HAP-1 (cell line): ENCODE measurements around the gene KIAA1614.

Source experiments
- DNase-seq, 2 experiments: peaks; one replicate each; pipeline ENCODE4 v3.0.0-alpha.2; 2016 to 2020; ENCODE audit warnings: low spot score in 2 of 2
- H3K27me3 ChIP-seq: fragments of 250-450 bp; sonication (Bioruptor Pico); 2 replicates; pipeline ENCODE4 v1.5.1; 2020; ENCODE audit warnings: low read depth, mild to moderate bottlenecking, moderate library complexity
- H3K36me3 ChIP-seq: fragments of 250-450 bp; sonication (Bioruptor Pico); replicated peaks from 2 replicates; pipeline ENCODE4 v1.5.1; 2020; ENCODE audit warnings: mild to moderate bottlenecking
- H3K4me1 ChIP-seq: fragments of 250-450 bp; sonication (Bioruptor Pico); 2 replicates; pipeline ENCODE4 v1.5.1; 2020; ENCODE audit warnings: mild to moderate bottlenecking
- H3K4me3 ChIP-seq: fragments of 250-450 bp; sonication (Bioruptor Pico); 2 replicates; pipeline ENCODE4 v1.5.1; 2020; ENCODE audit warnings: mild to moderate bottlenecking, moderate library complexity
- H3K9me3 ChIP-seq: fragments of 250-450 bp; sonication (Bioruptor Pico); 2 replicates; pipeline ENCODE4 v1.5.1; 2020; ENCODE audit warnings: mild to moderate bottlenecking, moderate library complexity
- in situ Hi-C: fragments of 300-500 bp; cut with MboI; formaldehyde crosslinking; loops from 3 replicates; pipeline ENCODE4 v1.14.3; 2020; ENCODE audit warnings: low sequenced_read_pairs, inconsistent platforms, mixed read lengths

KIAA1614 gene

DNA sequence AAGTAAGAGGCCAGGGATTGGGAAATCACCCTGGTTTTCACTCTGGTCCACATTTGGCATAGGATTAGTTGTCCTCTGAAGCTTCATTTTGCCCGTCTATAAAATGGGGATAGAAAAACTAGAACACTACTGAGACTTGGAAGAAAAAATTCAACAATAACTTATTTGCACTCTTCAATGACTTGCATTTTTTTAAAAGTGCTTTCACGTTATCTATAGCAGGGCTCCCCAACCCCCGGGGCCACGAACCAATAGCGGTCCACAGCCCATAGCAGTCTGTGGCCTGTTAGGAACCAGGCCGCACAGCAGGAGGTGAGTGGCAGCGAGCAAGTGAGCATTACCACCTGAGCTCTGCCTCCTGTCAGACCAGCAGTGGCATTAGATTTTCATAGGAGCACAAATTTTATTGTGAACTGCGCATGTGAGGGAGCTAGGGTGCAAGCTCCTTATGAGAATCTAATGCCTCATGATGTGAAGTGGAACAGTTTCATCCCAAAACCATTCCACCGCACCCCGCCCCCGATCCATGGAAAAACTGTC lies 2.8 kb downstream of the KIAA1614 start:
- in situ Hi-C loops = no loop called here
- H3K36me3 ChIP-seq = no peaks in the 10 kb centered on the region
- H3K9me3 ChIP-seq = no peaks in the 10 kb centered on the region
- H3K27me3 ChIP-seq = no peaks in the 10 kb centered on the region
- DNase-seq = no peak
- peaks cover 18% of the 10 kb centered on the region for H3K4me1 ChIP-seq
- H3K4me3 ChIP-seq = no peak overlapping the region

DNA sequence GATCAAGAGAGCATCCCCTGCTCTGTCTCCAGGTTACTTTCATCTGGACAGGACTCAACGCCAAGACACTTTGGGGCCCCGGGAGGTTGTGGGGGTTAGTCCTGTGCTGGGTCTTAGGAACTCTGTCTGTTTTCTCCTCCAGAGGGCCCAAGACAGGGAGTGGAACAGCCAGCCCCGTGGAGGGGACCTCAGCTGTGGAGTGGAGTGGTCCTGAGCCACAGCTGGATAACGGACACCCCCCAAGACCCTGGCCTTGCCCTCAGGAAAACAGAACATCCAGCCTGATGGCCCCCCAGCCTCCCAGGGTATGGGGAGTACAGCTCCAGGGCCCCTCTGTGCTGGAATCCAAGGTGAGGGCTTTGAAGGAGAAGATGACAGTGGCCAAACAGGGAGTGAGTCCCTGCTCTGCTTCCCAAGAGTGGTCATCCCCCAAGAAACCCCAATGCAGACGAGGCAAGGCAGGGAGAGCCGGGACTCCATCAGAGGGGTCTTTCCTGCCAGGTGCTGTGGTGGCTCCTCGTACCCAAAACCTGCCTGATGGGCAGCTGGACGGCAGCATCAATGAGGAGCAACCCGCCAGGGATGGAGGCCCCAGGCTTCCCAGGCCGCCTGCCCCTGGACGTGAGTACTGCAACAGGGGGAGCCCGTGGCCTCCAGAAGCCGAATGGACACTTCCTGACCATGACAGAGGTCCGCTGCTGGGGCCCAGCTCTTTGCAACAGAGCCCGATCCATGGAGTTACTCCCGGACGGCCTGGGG lies 3.5 kb downstream of the KIAA1614 start:
- H3K4me3 ChIP-seq = no peak overlapping the region
- in situ Hi-C loops = no loop called here
- H3K36me3 ChIP-seq = no peaks in the 10 kb centered on the region
- H3K4me1 ChIP-seq = peaks cover 18% of the 10 kb centered on the region
- DNase-seq = no peak
- H3K9me3 ChIP-seq = no peaks in the 10 kb centered on the region
- H3K27me3 ChIP-seq = no peaks in the 10 kb centered on the region

DNA sequence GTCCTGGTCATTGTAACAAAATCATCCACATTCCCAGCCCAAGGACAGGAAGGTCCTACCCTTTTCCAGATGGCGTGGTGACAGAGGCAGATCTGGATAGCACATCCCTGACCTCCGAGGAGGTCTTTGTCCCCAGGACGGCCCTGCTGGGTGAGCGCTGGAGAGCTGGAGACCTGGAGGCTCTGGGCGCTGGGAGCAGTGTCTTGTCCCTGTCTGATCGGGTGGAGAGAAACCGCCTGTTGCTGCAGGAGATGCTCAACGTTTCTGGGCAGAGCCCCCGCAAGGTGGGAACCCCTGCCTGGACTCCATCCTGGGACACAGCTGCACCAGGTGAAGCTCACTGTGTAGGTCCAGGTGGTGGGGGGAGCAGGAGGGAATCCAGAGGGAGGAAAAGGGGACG lies 4.1 kb downstream of the KIAA1614 start:
- in situ Hi-C loops = no loop called here
- DNase-seq = no peak
- H3K9me3 ChIP-seq = no peaks in the 10 kb centered on the region
- H3K27me3 ChIP-seq = no peaks in the 10 kb centered on the region
- H3K4me3 ChIP-seq = no peak overlapping the region
- H3K4me1 ChIP-seq = peaks cover 15% of the 10 kb centered on the region
- no peaks in the 10 kb centered on the region for H3K36me3 ChIP-seq

DNA sequence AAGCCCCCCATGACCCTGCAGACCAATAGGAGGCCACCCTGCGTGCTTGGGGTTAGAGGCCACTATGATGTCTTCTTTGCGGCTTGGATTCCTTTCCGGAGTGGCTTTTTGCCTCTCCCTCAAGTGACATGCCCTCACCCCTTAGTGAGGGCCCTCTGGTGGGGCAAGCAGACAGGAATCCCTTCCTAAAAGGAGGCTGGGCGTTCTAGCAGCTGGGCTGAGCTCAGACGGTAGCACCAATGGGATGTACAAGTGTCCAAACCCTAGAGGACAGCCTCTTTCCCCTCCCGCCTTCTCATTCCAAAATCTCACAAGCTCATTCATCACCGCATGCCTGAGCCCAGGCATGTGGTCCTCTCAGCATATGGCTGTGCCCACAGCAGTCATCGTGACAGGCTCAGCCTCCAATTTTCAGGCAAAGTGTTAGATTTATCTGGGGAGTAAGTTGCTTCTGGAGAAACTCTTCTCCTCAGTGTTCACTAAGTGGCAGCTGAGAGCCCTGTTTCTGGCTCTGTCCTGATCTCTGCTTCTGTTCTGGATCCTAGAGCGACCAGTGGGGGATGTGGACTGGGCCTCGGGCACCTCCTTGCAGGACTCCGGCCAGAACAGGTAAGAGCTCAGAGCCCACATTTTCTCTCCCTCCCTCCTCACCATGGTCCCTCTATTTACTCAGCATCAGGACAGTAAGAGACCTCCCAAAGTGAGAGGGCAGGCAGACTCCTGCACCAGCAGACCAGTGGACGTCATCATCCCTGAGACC lies 4.8 kb downstream of the KIAA1614 start:
- no peaks in the 10 kb centered on the region for H3K36me3 ChIP-seq
- H3K4me3 ChIP-seq = no peak overlapping the region
- H3K27me3 ChIP-seq = no peaks in the 10 kb centered on the region
- H3K4me1 ChIP-seq = peaks cover 8% of the 10 kb centered on the region
- DNase-seq = peak; percentile 63 to 66
- H3K9me3 ChIP-seq = no peaks in the 10 kb centered on the region
- in situ Hi-C loops = no loop called here

DNA sequence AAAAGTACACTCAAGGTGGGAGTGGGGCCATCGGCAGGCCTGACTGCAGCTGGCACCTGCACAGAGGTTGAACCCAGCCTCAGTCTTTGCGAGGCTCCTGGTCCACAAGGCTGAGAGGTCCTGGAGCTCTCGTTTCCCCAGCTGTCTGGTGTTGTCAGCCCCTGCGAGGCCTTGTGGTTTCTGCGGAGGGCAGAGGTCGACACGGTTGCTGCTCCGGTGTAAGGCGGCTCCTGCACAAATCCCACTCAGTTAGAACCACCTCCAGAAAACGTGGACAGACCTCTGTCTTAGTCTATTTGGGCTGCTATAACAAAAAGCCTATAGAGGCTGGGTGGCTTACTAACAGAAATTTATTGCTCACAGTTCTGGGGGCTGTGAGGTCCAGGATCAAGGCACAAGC lies 5.8 kb downstream of the KIAA1614 start:
- in situ Hi-C loops = no loop called here
- no peak overlapping the region for H3K4me3 ChIP-seq

DNA sequence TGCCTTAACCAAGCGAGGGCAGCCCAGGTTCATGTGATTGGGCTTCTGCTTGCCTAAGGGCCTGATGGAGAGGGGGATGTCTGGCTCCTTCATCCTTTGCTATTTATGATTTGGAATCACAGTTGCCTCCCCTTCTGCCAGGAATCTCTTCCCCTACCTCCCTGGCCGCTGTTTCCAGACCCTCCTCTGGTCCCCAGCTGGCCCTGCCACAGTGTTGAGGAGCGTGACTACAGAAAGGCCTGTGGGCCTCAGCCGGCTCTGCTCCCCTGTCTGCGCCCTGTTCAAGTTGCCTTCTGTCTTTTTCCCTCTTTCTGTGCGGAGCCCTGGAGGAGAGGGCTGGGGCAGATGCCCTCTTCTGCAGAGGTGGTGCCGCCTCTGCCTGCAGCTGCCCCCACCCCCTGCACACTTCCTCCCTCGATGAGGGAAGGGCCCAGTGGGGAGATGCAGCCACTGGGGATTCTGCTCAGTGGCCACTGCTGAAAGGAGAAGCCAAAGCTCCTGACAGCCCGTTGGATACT lies 6.5 kb downstream of the KIAA1614 start:
- Histone ChIP-seq H3K36me3 (no peaks in the 10 kb centered on the region), H3K4me3 (no peak overlapping the region), H3K27me3 (no peaks in the 10 kb centered on the region), H3K9me3 (no peaks in the 10 kb centered on the region), H3K4me1 (peaks cover 14% of the 10 kb centered on the region)
- no peak for DNase-seq
- in situ Hi-C loops = no loop called here

More for the DNA sequence above, 5.8 kb downstream of the KIAA1614 start:
- Histone ChIP-seq H3K27me3 (no peaks in the 10 kb centered on the region), H3K9me3 (no peaks in the 10 kb centered on the region), H3K36me3 (no peaks in the 10 kb centered on the region), H3K4me1 (peaks cover 12% of the 10 kb centered on the region)
- no peak for DNase-seq

DNA sequence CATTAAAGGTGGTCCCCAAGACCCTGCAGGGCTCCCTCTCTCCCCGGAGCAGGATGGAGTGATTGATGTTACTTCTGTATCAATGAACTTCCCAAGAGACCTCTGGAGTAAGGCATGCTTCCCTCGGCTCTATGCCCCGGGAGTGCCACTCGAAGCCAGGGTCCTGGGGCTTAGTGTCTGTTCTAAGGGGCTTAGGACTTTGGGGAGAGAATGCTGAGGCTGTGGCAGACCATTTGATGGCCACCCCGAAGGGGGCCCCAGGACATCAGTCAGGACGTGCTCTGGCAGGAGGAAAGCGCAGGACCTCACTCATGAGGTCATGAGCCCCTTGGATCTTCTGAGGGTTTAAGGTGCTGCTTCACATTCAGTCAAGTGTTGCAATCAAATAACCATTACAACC lies 7.5 kb downstream of the KIAA1614 start:
- Histone ChIP-seq H3K9me3 (no peaks in the 10 kb centered on the region), H3K4me1 (peaks cover 18% of the 10 kb centered on the region), H3K36me3 (no peaks in the 10 kb centered on the region), H3K4me3 (no peak overlapping the region), H3K27me3 (no peaks in the 10 kb centered on the region)
- in situ Hi-C loops = no loop called here
- DNase-seq = no peak

DNA sequence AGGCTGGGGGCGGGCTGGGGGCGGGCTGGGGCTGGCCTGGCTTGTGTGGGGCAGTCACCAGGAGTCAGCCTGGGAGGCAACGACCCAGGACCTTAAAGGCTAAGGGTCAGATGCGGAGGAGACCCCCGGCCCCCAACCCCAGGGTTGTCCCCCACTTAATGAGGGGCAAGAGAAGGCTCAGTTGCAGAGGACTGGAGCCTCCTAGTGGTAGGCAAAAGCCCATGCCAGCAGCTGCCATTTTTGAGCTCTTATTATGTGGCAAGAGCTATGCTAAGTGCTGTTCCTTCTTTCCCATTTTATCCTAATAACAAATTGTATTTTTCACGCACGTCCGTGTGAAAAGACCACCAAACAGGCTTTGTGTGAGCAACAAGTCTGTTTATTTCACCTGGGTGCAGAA lies 8.0 kb downstream of the KIAA1614 start:
- in situ Hi-C loops = no loop called here
- DNase-seq = no peak
- Histone ChIP-seq H3K9me3 (no peaks in the 10 kb centered on the region), H3K36me3 (no peaks in the 10 kb centered on the region), H3K4me1 (peaks cover 23% of the 10 kb centered on the region), H3K4me3 (no peak overlapping the region), H3K27me3 (no peaks in the 10 kb centered on the region)

DNA sequence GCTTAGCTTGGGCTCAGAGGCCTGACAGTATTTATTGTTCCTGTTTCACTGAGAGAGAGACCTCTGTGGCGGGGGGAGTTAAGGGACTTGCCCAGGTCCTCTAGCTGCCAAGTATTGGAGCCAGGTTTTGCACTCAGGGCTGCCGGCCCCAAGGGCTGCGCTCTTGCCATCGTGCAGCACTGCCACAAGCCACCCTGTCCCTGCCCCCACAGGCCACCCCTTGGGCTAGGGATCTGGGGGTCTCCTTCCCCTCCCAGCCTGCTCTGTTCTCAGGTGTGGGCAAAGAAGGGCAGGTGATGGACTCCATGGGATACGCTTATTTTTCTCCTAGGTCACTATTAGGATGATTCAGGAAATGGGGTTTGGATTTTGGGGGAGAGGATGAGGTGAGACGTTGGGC lies 8.7 kb downstream of the KIAA1614 start:
- no peaks in the 10 kb centered on the region for H3K27me3 ChIP-seq
- peaks cover 24% of the 10 kb centered on the region for H3K4me1 ChIP-seq
- no peaks in the 10 kb centered on the region for H3K36me3 ChIP-seq
- no peak for DNase-seq
- H3K4me3 ChIP-seq = no peak overlapping the region
- in situ Hi-C loops = no loop called here
- no peaks in the 10 kb centered on the region for H3K9me3 ChIP-seq

DNA sequence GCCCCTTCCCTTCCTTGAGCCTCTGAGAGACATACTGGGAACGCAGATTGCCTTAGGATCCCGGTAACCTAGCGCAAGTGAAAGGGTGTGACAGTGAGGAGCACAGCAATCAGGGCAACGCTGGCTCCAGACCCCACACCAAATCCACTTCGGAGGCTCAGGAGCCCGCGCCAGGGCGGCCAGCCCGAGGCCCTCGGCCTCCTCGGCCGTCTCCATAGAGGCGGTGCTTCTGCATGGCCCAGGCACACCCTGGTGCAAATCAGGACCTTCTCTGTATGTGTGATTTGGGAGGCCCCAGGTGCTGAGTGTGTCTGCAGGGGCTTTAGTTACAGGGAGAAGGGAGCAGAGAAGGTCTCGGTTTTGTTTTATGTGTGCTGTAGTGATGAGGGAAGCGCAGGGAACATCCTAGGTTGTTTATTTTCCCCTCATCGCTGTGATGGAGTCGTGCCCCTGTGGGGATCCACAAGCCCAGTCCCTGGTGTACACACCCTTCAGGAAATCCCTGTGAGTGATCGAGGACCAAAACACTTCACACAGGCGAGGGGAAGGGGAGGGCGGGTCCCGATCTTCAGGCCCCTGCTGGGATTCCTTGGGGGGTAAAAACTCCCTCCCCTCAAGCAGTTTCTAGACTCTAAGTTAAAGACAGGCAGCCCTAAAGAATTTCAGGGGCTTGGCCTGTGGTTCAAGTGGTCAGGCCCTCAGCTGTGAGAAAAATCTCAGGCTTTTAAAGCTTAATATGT lies 9.4 kb downstream of the KIAA1614 start:
- no peaks in the 10 kb centered on the region for H3K27me3 ChIP-seq
- in situ Hi-C loops = no loop called here
- peaks cover 24% of the 10 kb centered on the region for H3K4me1 ChIP-seq
- no peak for DNase-seq
- no peaks in the 10 kb centered on the region for H3K36me3 ChIP-seq
- no peaks in the 10 kb centered on the region for H3K9me3 ChIP-seq
- no peak overlapping the region for H3K4me3 ChIP-seq

DNA sequence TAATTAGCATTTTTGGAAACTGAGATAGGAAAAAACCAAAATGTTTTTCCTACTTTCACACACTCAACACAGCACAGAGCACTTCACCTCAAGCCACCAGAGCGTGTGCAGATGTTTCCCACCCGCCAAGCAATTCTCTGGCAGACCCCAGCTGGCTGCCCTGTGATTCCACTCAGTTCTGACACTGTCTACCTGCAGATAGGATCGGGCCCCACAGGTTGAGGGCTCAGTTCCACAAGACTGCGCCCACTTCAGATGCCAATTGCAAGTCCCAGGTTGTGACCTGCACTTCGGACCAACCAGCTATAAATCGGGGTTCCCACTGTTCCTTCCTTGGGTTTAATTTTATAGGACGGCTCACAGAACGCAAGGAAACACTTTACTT lies 9.9 kb downstream of the KIAA1614 start:
- Histone ChIP-seq H3K27me3 (no peaks in the 10 kb centered on the region), H3K9me3 (no peaks in the 10 kb centered on the region), H3K4me3 (no peak overlapping the region), H3K4me1 (peaks cover 24% of the 10 kb centered on the region), H3K36me3 (no peaks in the 10 kb centered on the region)
- DNase-seq = no peak
- in situ Hi-C loops = no loop called here

DNA sequence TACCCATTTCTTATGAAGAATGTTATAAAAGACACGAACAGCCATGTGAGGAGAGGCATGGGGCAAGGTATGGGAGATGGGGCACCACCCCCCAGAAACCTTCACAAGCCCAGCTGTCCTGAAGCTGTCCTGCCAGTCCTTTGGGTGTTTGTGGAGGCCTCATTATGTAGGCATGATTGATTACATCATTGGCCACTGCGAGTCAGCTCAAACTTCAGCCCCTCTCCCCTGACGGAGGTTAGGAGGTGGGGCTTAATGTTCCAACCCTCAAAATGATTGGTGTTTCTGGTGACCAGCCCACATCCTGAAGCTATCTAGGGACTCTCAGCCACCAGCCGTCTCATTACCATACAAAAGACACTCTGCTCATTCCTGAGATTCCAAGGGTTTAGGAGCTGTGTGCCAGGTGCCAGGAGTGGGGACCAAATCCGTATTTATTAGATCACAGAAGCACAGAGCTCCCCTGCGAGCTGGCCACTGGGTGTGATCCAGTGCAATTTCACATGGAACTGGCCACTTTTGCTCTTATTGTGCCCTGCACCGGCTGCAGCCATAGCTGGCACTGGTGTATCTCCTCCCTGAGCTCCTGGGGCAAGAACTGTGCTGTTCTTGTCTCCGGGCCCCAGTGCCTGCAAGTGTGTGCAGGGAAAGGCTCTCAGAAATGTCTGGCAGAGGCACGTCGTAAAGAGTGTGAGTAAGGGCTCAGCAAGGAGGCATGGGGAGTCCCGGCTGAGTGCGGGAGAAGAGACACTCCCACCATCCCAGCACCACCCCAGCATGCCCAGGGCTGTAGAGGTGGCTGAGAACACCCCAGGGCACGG lies 10.5 kb downstream of the KIAA1614 start:
- peak; percentile 91 to 95 for DNase-seq
- in situ Hi-C loops = no loop called here

DNA sequence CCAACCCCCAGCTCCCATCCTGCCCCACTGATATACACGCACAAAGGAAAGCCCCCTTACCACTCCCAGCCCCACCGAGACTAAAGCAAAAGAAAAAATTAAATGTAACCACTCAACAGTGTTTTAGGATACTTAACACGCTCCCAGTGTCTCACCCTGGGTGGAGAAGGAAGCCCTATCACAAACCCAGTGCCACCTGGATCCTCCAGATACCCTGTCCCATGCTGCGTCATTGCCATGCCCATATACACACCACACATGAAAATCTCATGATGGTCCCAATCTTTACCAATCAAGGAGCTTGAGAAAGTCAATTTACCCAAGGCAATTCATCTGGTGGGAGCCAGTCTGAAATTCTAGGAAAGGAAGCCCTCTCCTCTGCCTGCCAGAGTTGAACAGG lies 11.2 kb downstream of the KIAA1614 start:
- DNase-seq = no peak
- in situ Hi-C loops = no loop called here
- H3K27me3 ChIP-seq = no peaks in the 10 kb centered on the region
- H3K9me3 ChIP-seq = no peaks in the 10 kb centered on the region
- H3K4me1 ChIP-seq = peaks cover 24% of the 10 kb centered on the region
- H3K4me3 ChIP-seq = no peak overlapping the region
- H3K36me3 ChIP-seq = no peaks in the 10 kb centered on the region

More for the DNA sequence above, 10.5 kb downstream of the KIAA1614 start:
- Histone ChIP-seq H3K36me3 (no peaks in the 10 kb centered on the region), H3K4me1 (peaks cover 24% of the 10 kb centered on the region), H3K4me3 (peak overlapping the region; percentile 6; the same call in 1 of the 2 replicates), H3K9me3 (no peaks in the 10 kb centered on the region), H3K27me3 (no peaks in the 10 kb centered on the region)
